Stimulated activated CD8-positive, alpha-beta memory T cell treated with anti-CD3 and anti-CD28 coated beads, Interleukin-4, amount 100 ng/mL, for 24 hours (primary cell): ENCODE measurements around the gene CGB2.
A peak's percentile ranks its signal among the peaks of the same experiment; 100 is the strongest.
"Not testable (repeated sequence)": the region's sequence is repeated elsewhere in the genome, so short reads cannot be mapped to it uniquely, and the experiment has no call there.

ENCODE experiments used
- DNase-seq: peaks from one replicate; pipeline ENCODE4 v3.0.0-alpha.2; 2020; ENCODE audit warnings: low read depth

CGB2 gene

DNA sequence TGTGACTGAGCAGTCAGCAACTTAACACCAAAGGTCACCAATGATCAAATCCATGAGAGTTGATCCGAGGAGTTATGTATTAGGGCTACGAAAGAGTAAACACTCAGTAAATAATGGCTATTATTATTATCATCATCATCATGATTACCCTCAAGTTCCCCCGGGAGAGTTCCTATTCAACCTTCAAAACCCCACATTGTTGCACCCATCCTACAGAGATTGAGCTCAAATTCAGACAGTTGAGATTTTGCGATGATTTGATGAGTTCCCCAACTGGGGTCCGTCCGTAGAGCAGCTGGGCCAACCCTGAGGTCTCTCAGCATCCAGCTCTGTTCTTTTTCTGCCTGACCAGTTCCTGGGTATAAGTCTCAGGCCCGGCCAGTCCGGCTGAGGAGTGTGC, 6.4 kb downstream of the CGB2 start:
- DNase-seq = not testable (repeated sequence)

DNA sequence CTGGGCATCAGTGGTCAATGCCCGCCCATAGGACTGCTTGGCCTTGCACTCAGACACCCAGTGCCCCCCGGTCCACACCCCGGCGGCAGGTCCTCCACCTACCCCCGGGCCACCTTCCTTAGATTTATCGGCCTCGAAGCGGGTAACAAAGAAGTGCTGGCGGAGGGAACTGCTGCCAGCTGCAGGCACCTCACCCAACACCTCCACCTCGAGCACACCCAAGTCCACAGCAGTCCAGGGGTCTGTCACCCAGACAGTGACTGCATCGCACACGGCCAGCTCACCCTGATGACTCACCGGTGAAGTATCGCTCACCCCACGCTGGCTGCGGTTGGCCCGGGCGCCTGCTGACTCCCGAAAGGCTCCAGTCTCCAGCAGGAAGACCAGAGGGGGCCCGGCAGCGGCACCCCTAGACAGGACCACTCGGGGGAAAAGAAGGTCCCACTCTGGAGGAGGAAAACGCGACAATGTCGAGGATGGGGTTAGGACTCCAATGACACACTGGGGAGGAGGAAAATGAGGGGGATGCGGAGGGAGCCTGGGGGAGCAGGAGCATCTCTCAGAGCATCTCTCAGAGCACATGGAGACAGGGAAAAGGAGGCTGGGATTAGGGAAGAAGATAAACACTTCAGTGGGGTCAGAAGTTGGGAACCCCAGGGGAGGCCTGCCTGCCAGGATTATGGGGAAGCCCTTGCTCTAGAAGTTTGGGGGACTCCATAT, 7.0 kb downstream of the CGB2 start:
- not testable (repeated sequence) for DNase-seq

DNA sequence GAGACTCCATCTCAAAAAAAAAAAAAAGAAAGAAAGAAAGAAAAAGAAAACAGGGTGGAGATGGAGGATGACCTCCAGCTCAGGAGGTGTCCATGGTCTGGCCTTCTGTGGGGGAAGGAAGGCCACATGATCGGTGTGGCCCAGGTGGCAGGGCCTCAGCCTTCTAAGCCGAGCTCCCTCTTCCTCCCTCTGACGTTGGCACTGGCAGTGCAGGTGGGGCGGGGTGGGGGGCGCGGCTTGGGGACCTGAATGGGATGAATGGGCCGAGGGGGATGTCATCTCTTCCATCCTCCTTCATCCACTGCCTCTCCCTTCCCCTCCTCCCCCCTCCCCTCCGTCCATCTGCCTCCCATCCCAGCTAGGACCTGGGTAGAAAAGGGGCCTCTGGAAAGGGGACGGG, 8.0 kb downstream of the CGB2 start:
- not testable (repeated sequence) for DNase-seq

DNA sequence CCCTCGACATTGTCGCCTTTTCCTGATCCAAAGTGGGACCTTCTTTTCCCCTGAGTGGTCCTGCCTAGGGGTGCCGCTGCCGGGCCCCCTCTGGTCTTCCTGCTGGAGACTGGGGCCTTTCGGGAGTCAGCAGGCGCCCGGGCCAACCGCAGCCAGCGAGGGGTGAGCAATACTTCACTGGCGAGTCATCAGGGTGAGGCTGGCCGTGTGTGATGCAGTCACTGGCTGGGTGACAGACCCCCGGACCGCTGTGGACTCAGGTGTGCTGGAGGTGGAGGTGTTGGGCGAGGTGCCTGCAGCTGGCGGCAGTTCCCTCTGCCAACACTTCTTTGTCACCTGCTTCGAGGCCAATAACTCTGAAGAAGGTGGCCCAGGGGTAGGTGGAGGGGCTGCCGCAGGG, 10.5 kb downstream of the CGB2 start:
- DNase-seq = no peak

DNA sequence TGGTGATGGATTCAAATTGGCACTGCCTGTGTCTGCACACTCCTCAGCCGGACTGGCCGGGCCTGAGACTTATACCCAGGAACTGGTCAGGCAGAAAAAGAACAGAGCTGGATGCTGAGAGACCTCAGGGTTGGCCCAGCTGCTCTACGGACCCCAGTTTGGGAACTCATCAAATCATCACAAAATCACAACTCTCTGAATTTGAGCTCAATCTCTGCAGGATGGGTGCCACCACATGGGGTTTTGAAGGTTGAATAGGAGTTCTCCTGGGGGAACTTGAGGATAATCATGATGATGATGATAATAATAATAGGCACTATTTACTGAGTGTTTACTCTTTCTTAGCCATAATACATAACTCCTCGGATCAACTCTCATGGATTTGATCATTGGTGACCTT, 11.0 kb downstream of the CGB2 start:
- not testable (repeated sequence) for DNase-seq

DNA sequence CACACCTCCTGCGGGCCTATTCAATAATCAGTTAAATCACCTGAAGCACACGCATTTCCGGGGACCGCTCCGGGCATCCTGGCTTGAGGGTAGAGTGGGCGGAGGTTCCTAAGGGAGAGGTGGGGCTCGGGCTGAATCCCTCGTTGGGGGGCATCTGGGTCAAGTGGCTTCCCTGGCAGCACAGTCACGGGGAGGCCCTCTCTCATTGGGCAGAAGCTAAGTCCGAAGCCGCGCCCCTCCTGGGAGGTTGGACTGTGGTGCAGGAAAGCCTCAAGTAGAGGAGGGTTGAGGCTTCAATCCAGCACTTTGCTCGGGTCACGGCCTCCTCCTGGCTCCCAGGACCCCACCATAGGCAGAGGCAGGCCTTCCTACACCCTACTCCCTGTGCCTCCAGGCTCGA, 11.9 kb downstream of the CGB2 start, which contains the start of gene CGB5:
Gene CGB5 (plus strand): TSS at position 301 of the 400 bp plus-strand sequence. CDS start 362 bp downstream, outside the sequence.
- DNase-seq = not testable (repeated sequence)

DNA sequence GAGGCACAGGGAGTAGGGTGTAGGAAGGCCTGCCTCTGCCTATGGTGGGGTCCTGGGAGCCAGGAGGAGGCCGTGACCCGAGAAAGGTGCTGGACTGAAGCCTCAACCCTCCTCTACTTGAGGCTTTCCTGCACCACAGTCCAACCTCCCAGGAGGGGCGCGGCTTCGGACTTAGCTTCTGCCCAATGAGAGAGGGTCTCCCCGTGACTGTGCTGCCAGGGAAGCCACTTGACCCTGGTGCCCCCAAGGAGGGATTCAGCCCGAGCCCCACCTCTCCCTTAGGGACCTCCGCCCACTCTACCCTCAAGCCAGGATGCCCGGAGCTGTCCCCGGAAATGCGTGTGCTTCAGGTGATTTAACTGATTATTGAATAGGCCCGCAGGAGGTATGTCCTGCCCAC, 17.3 kb downstream of the CGB2 start, which contains the start of gene CGB8:
Gene CGB8 (minus strand): TSS at position 101 of the 400 bp plus-strand sequence. CDS start 372 bp downstream, outside the sequence.
- DNase-seq = not testable (repeated sequence)

DNA sequence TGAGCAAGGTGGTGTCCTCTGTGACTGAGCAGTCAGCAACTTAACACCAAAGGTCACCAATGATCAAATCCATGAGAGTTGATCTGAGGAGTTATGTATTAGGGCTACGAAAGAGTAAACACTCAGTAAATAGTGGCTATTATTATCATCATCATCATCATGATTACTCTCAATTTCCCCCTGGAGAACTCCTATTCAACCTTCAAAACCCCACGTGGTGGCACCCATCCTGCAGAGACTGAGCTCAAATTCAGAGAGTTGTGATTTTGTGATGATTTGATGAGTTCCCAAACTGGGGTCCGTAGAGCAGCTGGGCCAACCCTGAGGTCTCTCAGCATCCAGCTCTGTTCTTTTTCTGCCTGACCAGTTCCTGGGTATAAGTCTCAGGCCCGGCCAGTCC, 18.1 kb downstream of the CGB2 start:
- DNase-seq = not testable (repeated sequence)

DNA sequence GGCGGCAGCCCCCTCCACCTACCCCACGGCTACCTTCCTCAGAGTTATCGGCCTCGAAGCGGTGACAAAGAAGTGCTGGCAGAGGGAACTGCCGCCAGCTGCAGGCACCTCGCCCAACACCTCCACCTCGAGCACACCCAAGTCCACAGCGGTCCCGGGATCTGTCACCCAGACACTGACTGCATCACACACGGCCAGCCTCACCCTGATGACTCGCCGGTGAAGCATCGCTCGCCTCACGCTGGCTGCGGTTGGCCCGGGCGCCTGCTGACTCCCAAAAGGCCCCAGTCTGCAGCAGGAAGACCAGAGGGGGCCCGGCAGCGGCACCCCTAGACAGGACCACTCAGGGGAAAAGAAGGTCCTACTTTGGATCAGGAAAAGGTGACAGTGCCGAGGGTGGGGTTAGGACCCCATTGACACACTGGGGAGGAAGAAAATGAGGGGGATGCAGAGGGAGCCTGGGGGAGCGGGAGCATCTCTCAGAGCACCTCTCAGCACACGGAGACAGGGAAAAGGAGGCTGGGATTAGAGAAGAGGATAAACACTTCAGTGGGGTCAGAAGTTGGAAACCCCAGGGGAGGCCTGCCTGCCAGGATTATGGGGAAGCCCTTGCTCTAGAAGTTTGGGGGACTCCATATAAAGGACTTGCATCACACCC, 18.8 kb downstream of the CGB2 start:
- not testable (repeated sequence) for DNase-seq

DNA sequence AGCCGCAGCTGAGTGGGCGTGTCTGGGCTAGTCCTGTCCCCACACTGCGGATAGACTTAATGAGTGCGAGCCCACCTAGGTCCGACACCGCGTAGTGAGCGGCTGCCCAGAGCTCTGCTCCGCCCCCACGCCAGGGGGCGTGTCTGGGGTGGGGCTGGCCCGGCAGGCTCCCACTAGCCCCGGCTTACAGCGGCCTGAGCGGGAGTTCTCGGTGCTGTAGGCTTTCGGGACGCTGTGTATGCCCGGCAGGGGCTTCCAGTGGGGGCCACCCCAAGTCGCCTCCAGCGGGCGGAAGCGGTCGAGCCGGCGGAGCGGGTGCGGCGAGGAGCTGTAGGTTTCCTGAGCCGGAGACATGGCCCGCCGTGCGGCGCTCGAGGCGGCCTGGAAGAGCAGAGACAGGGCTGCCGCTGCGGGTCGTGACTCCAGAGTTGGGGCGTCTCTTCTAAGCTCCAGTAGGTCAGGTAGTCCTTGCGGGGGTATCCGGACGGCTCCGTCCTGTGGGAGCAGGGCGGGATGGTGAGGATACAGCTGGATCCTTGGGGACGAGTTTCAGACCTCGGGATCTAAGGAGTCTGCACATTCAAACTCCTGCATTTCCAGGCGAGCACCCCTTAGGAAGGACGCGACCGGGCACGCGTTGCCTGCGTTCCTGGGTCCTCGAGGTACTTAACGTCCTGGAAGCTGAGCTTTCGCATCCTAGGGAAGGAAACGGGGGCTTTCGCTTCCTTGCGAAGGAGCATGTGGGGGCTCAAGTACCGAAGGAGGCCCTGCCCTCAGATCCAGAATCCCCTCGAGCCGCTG, 24.6 kb downstream of the CGB2 start:
- DNase-seq = peak; percentile 38

DNA sequence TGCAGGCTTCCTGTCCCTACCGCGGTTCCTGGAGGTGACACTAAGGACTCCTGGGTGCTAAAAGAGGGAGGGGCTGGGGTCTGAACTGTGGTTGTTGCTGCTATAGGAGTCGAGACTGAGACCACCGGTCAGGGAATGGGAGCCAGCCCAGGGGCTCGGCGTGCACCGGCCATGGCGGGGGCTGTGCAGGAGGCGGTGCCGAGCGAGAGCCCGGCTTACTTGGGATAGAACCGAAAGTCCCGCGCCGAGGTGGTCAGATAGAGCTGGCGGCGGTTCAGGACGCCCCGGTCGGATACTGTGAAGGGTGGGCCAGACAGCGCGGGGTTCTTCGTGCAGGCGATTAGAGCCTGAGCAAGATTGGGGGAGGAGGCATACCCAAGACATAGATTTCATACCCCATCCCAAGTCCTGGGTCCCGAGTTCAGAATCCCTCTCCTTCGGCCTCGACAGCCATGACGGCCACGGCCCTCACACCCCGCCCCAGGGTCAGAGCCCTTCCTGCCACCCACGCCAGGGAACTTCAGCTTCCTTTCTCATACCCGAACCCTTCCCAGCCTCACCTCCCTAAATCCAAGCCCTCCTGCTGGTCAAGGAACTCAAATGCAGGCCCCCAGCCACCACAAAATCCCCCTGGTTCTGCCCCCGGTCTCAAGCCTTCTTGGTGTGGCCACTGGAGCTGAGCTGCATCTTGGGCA, 25.4 kb downstream of the CGB2 start:
- not testable (repeated sequence) for DNase-seq

DNA sequence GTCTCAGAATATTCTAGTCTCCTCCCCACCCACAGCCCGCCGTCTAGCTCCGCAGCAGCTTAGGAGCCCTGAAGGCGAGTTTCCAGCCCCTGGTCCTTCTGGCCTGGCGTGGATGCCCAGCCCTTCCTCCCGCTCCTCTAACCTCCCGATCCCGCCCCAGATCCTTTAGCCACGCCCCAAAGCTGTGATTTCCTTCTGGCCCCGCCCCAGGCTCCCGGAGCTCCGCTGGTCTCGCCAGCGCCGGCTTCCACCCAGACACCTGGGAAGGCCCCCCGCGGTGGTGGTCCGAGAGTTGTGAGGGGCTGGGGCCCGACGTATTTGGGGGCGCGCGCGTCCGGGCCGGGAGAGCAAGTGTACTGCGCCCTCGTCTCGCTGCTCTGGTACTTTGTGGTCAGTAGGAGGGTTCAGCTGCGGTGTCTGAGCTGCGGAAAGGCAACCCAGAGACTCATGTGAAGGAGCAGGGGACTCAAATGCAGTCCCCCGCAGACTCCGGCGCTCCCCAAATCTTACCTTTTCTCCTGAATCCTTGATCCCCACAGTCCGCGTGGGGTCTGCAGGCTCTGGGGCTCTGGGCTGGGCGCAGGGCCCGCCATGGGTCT, 26.0 kb downstream of the CGB2 start, which contains the start of gene CGB7:
Gene CGB7 (minus strand): TSS at position 114 of the 599 bp plus-strand sequence. CDS start 2,374 bp downstream, outside the sequence.
- no peak for DNase-seq

DNA sequence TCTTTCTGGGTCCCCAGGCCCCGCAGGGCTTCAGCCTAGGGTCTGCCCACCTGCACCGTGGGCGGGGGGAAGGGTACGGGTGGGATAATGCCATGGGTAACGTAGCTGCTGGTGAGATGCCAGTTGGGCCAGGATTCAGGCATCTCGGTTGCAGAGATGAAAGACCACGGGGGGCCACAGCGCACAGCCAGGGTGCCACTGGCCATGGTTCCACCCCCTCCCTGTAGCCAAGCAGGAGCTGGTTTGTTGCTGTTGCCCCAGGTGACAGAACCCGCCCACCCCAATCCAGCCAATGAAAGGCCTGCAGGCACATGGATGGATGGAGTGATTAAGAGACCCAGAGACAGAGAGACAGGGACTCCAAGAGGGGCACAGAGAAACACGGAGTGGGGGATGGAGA, 26.9 kb downstream of the CGB2 start:
- no peak for DNase-seq

DNA sequence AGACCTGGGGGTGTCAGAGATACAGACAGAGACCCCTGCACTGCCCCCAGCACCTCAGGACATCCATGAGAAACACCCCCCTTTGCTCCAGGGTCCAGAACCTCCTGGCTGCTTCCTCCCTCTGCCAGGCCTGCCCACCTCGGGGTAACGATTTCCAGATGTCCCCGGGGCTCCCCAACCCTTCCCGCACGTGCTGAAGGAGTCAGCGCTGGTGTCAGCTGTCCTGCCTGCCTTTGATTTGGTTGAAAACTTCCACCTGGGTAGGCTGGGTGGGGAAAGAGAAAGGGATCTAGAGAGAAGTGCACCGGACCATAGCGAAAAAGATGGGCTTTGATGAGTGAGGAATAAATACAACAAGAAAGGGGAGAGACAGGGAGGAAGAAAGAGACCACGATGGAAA, 27.4 kb downstream of the CGB2 start:
- DNase-seq = no peak

DNA sequence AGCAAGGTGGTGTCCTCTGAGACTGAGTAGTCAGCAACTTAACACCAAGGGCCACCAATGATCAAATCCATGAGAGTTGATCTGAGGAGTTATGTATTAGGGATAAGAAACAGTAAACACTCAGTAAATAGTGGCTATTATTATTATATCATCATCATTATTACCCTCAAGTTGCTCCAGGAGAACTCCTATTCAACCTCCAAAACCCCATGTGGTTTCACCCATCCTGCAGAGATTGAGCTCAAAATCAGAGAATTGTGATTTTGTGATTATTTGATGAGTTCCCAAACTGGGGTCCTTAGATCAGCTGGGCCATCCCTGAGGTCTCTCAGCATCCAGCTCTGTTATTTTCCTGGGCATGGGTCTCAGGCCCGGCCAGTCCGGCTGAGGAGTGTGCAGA, 29.3 kb downstream of the CGB2 start:
- no peak for DNase-seq

DNA sequence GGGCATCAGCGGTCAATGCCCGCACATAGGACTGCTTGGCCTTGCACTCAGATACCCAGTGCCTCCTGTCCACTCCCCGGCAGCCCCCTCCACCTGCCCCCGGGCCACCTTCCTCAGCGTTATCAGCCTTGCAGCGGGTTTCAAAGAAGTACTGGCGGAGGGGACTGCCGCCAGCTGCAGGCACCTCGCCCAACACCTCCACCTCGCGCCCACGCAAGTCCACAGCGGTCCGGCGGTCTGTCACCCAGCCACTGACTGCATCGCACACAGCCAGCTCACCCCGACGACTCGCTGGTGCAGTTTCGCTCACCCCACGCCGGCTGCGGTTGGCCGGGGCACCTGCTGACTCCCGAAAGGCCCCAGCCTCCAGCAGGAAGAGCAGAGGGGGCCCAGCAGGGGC, 29.8 kb downstream of the CGB2 start:
- DNase-seq = no peak

DNA sequence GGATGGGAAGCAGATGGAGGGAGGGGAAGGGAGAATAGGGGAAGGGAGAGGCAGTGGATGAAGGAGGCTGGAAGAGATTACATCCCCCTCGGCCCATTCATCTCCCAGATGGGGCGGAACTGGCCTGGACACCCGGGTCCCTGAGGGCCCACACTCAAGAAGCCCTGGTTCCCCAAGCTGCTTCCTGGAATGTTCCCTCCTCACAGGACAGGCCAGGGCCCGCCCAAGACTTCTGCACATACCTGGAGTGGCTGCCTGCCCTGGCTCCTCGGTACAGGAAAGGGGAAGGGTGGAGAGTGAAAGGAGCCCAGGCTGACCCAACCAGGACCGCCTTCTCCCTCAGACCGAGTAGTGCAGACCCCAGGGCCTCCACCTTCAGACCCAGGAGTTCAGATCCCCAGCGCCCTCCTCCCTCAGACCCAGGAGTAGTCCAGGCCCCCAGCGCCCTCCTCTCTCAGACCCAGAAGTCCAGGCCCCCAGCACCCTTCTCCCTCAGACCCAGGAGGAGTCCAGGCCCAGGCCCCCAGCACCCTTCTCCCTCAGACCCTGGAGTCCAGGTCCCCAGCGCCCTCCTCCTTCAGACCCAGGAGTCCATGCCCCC, 32.4 kb downstream of the CGB2 start:
- no peak for DNase-seq

DNA sequence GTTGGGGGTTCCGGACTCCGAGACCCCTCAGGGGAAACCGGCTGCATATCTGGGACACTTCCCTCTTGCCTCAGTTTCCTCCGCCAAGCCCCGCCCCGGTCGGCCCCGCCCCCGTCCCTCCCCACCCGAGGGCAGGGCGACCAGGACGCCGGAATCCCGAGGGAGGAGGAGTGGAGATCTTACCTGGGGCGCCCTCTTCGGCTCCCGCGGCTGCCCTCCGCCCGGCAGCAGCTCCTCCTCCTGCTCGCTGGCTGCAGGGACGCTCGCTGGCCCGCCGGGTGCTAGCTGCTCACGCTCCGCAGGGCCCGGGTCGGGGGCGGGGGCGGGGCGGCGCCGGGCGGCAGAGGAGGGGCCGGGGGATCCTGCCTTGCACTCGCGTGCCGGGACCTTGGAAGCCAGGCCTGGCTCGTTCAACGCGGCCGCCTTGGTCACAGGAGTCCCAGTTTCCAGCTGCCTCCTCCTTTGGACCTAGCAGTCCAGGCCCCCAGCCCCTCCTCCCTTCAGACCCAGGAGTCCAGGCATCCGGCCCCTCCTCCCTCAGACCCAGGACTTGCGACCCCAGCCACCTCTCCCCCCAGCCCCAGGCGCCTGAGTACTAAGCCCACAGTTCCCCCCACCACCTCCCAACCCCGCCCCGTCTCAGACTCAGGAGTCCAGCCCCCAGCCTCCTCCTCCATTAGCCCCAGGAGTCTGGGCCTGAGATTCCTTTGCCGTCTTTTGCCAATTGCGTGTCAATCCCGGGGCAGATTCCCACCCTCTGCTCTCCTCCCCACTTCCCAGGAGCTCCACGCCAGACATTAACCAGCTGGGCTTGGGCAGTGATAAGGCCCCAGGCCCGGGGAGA, 33.3 kb downstream of the CGB2 start, which contains the start of gene NTF4:
Gene NTF4 (minus strand): TSS at position 51 of the 844 bp plus-strand sequence. CDS start 2,821 bp downstream, outside the sequence.
- no peak for DNase-seq

DNA sequence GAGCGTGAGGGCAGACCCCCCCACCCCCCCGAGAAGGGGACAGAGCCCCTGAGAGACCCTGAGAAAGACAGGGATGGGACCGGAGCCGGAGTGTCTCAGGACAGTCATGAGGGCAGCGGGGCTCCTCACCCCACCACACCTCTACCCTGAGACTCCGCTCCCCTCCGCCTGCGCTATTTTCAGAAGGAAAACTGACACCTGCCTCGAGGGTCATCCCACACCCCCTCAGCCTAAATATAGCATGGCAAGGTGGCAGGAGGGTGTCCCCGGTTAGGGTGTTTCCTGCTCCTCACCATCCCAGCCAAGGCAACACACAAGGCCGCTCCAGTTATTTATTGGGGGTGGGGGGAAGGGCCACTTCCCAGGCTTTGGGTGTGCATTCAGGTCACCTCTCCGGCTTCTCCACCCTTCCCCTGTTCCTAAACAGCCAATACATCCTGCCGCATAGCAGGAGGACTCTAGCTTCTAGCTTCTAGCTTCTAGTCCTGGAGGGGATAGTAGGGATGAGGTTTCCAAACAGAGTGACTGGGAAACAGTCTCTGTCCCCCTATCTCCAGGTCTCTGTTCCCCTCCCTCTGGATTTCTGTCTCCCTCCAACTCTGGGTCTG, 34.3 kb downstream of the CGB2 start:
- no peak for DNase-seq
